ENCODE results near the gene ENPP6.

Gene ENPP6

DNA sequence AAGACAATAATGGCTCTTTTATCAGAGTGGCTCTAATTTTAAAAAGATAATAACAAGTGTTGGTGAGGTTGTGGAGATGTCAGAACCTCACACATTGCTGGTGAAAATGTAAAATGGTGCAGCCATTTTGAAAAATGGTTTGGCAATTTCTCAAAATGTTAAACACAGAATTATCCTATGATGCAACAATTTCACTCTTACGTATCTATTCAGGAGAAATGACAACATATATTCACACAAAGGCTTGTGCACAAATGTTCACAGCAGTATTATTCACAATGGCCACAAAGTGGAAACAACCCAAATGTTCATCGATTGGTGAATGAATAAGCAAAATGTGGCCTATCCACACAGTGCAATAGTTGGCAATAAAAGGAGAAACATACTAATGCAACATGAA, 24.7 kb downstream of the ENPP6 start:
- H3K27ac Mint-ChIP-seq: no peak overlapping the region
- no peak for DNase-seq
- H3K36me3 Mint-ChIP-seq (ENCODE audit: low read depth): no peaks in the 10 kb centered on the region
- TF ChIP-seq, protein P1, sequence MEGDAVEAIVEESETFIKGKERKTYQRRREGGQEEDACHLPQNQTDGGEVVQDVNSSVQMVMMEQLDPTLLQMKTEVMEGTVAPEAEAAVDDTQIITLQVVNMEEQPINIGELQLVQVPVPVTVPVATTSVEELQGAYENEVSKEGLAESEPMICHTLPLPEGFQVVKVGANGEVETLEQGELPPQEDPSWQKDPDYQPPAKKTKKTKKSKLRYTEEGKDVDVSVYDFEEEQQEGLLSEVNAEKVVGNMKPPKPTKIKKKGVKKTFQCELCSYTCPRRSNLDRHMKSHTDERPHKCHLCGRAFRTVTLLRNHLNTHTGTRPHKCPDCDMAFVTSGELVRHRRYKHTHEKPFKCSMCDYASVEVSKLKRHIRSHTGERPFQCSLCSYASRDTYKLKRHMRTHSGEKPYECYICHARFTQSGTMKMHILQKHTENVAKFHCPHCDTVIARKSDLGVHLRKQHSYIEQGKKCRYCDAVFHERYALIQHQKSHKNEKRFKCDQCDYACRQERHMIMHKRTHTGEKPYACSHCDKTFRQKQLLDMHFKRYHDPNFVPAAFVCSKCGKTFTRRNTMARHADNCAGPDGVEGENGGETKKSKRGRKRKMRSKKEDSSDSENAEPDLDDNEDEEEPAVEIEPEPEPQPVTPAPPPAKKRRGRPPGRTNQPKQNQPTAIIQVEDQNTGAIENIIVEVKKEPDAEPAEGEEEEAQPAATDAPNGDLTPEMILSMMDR (IDR thresholded peaks at IDR 0.05): no peak
- H3K9me3 Mint-ChIP-seq: no peaks in the 10 kb centered on the region
- peaks cover 8% of the 10 kb centered on the region for H3K27me3 Mint-ChIP-seq (ENCODE audit: low read depth, poor library complexity)
- H3K4me1 Mint-ChIP-seq: peaks cover 12% of the 10 kb centered on the region
- H3K4me3 Mint-ChIP-seq: no peak overlapping the region

GRCh38 chr4:184191267-184191666, 26.4 kb downstream of the ENPP6 start:
- Mint-ChIP-seq H3K36me3 (ENCODE audit: low read depth) (no peaks in the 10 kb centered on the region), H3K4me3 (no peak overlapping the region), H3K4me1 (peaks cover under 1% of the 10 kb centered on the region), H3K9me3 (peaks cover 6% of the 10 kb centered on the region), H3K27ac (no peak overlapping the region), H3K27me3 (ENCODE audit: low read depth, poor library complexity) (peaks cover 11% of the 10 kb centered on the region)
- DNase-seq: no peak
- TF ChIP-seq, protein P1 (IDR thresholded peaks at IDR 0.05): no peak

DNA sequence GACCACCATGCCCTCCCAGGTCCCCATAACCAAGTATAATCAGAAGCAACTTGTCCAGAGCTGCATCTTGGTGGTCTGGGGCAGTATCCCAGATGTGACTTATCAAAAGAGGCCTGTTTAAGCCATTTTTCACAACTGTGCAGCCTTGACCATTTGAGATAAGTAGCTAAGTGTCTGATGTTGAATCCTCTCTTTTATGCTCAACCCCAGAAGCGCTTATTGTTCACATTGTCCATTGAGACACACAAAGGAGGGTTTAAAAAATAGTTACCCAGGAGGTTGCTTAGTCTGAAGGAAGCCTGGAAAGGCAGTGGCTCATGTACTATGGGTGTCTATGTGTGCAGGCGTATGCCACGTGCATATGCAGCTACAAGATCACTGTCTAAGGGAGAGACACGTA, 27.0 kb downstream of the ENPP6 start:
- peaks cover 11% of the 10 kb centered on the region for H3K27me3 Mint-ChIP-seq (ENCODE audit: low read depth, poor library complexity)

GRCh38 chr4:184189966-184190365, 27.7 kb downstream of the ENPP6 start:
- Mint-ChIP-seq H3K36me3 (ENCODE audit: low read depth) (no peaks in the 10 kb centered on the region), H3K4me1 (no peaks in the 10 kb centered on the region), H3K27ac (no peak overlapping the region), H3K4me3 (no peak overlapping the region), H3K27me3 (ENCODE audit: low read depth, poor library complexity) (peaks cover 14% of the 10 kb centered on the region), H3K9me3 (peaks cover 9% of the 10 kb centered on the region)
- TF ChIP-seq, protein P1 (IDR thresholded peaks at IDR 0.05): no peak
- DNase-seq: no peak

More for the DNA sequence above, 27.0 kb downstream of the ENPP6 start:
- no peaks in the 10 kb centered on the region for H3K36me3 Mint-ChIP-seq (ENCODE audit: low read depth)
- TF ChIP-seq, protein P1 (IDR thresholded peaks at IDR 0.05): no peak
- no peaks in the 10 kb centered on the region for H3K4me1 Mint-ChIP-seq
- no peak for DNase-seq
- no peak overlapping the region for H3K4me3 Mint-ChIP-seq
- peaks cover 9% of the 10 kb centered on the region for H3K9me3 Mint-ChIP-seq
- no peak overlapping the region for H3K27ac Mint-ChIP-seq

GRCh38 chr4:184188443-184189400, 29.0 kb downstream of the ENPP6 start:
- peaks cover 12% of the 10 kb centered on the region for H3K9me3 Mint-ChIP-seq
- no peak overlapping the region for H3K4me3 Mint-ChIP-seq
- no peaks in the 10 kb centered on the region for H3K4me1 Mint-ChIP-seq
- peaks cover 14% of the 10 kb centered on the region for H3K27me3 Mint-ChIP-seq (ENCODE audit: low read depth, poor library complexity)
- H3K36me3 Mint-ChIP-seq (ENCODE audit: low read depth): no peaks in the 10 kb centered on the region
- TF ChIP-seq, protein P1 (IDR thresholded peaks at IDR 0.05): no peak
- no peak for DNase-seq
- H3K27ac Mint-ChIP-seq: no peak overlapping the region
